HG02885 (cell line): Measurements from ENCODE around the gene PRR15L.
A peak's percentile ranks its signal among the peaks of the same experiment; 100 is the strongest.
"Not testable (repeated sequence)": the region's sequence is repeated elsewhere in the genome, so short reads cannot be mapped to it uniquely, and the experiment has no call there.

Experiments used
- ATAC-seq: cut with Tn5 transposase; IDR thresholded peaks from one replicate; pipeline ENCODE4 v1.9.1; 2021; ENCODE audit warnings: mild to moderate bottlenecking; ENCODE audit not compliant: unreplicated experiment, poor library complexity

PRR15L gene

GRCh38 chr17:47941246-47942095, 16.2 kb downstream of the PRR15L start, which contains the start of gene PNPO:
Gene PNPO, plus strand, starts transcription at chr17:47941571. Its CDS starts 105 bp downstream, at chr17:47941676.
- peak; percentile 96 for ATAC-seq

GRCh38 chr17:47937941-47938340, 19.7 kb downstream of the PRR15L start:
- ATAC-seq = no peak

- ATAC-seq = no peak
Observed at GRCh38 chr17:47935961-47936360, 21.7 kb downstream of the PRR15L start.

GRCh38 chr17:47935468-47935867, 22.2 kb downstream of the PRR15L start:
- ATAC-seq = not testable (repeated sequence)

GRCh38 chr17:47934856-47935255, 22.8 kb downstream of the PRR15L start:
- ATAC-seq = no peak

GRCh38 chr17:47931848-47932247, 25.8 kb downstream of the PRR15L start:
- no peak for ATAC-seq

- ATAC-seq = no peak
Observed at GRCh38 chr17:47929218-47930000, 28.3 kb downstream of the PRR15L start.

- no peak for ATAC-seq
Observed at GRCh38 chr17:47928415-47928814, 29.3 kb downstream of the PRR15L start.

GRCh38 chr17:47927821-47928400, 29.8 kb downstream of the PRR15L start:
- ATAC-seq = no peak

GRCh38 chr17:47925678-47925988, 32.0 kb downstream of the PRR15L start:
- ATAC-seq = no peak

GRCh38 chr17:47924785-47925677, 32.7 kb downstream of the PRR15L start:
- no peak for ATAC-seq

GRCh38 chr17:47919889-47920288, 37.8 kb downstream of the PRR15L start:
- not testable (repeated sequence) for ATAC-seq

- ATAC-seq = no peak
Observed at GRCh38 chr17:47918991-47919390, 38.7 kb downstream of the PRR15L start.

GRCh38 chr17:47918006-47918405, 39.7 kb downstream of the PRR15L start:
- no peak for ATAC-seq

- no peak for ATAC-seq
Observed at GRCh38 chr17:47917581-47917980, 40.1 kb downstream of the PRR15L start.

- no peak for ATAC-seq
Observed at GRCh38 chr17:47916489-47917208, 41.0 kb downstream of the PRR15L start.

- no peak for ATAC-seq
Observed at GRCh38 chr17:47915776-47916398, 41.8 kb downstream of the PRR15L start.

- ATAC-seq = no peak
Observed at GRCh38 chr17:47914306-47914948, 43.3 kb downstream of the PRR15L start.

GRCh38 chr17:47913050-47913449, 44.6 kb downstream of the PRR15L start:
- ATAC-seq = no peak
